22Rv1 (cell line): ENCODE data around the gene DKK2.

Experiments used
- CTCF ChIP-seq: fragments of 450-650 bp; IDR thresholded peaks from 2 replicates; pipeline ENCODE4 v1.5.1; 2017; ENCODE audit warnings: mild to moderate bottlenecking
- ZFX ChIP-seq: fragments of 450-650 bp; IDR thresholded peaks from 2 replicates; pipeline ENCODE4 v1.6.1; 2017; ENCODE audit warnings: antibody characterized with exemption, borderline replicate concordance

GRCh38 chr4:107071108-107071507 lies 35.0 kb upstream of the DKK2 start:
- TF ChIP-seq CTCF (no peak), ZFX (no peak)
